ENCODE results near the gene EAF1.
"Not testable (repeated sequence)": the region's sequence is repeated elsewhere in the genome, so short reads cannot be mapped to it uniquely, and the experiment has no call there.

EAF1 gene

DNA sequence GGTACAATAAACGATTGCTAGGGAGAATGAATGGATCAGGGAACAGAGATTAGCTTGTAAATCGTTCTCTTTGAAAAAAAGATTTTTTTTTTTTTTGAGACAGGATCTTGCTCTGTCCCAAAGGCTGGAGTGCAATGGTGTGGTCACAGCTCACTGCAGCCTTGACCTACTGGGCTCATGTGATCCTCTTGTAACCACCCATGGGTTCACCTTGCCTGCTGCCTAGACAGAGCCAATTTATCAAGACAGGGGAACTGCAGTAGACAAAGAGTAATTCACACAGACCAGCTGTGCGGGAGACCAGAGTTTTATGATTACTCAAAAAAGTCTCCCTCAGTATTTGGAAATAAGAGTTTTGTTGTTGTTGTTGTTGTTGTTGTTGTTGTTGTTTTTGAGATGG lies 39.7 kb upstream of the EAF1 start:
- 79 to 94% methylated on average over 2 to 3 of the region's 3 CpGs for WGBS, 2 experiments (ENCODE audit: insufficient coverage in 2 of 2)
- peaks cover 10% of the 10 kb centered on the region for H3K9me3 ChIP-seq (ENCODE audit: control insufficient read depth, low read length)
- H3K27ac ChIP-seq (ENCODE audit: low read depth, low read length, severe bottlenecking), result no peak overlapping the region
- no peaks in the 10 kb centered on the region for H3K36me3 ChIP-seq (ENCODE audit: control insufficient read depth, insufficient read depth, low read length)
- H3K4me1 ChIP-seq (ENCODE audit: control insufficient read depth, insufficient read depth, low read length, poor library complexity, severe bottlenecking), result no peaks in the 10 kb centered on the region
- H3K4me3 ChIP-seq (ENCODE audit: extremely low read depth, insufficient read depth, low read length, poor library complexity, severe bottlenecking), result no peak overlapping the region

GRCh38 chr3:15388335-15388734 lies 39.1 kb upstream of the EAF1 start:
- not testable (repeated sequence) for H3K27ac ChIP-seq (ENCODE audit: low read depth, low read length, severe bottlenecking); H3K9me3 ChIP-seq (ENCODE audit: control insufficient read depth, low read length); H3K4me3 ChIP-seq (ENCODE audit: extremely low read depth, insufficient read depth, low read length, poor library complexity, severe bottlenecking); H3K4me1 ChIP-seq (ENCODE audit: control insufficient read depth, insufficient read depth, low read length, poor library complexity, severe bottlenecking); H3K36me3 ChIP-seq (ENCODE audit: control insufficient read depth, insufficient read depth, low read length)
- WGBS, 2 experiments (ENCODE audit: insufficient coverage in 2 of 2), result 80 to 98% methylated on average over 3 of the region's 3 CpGs

DNA sequence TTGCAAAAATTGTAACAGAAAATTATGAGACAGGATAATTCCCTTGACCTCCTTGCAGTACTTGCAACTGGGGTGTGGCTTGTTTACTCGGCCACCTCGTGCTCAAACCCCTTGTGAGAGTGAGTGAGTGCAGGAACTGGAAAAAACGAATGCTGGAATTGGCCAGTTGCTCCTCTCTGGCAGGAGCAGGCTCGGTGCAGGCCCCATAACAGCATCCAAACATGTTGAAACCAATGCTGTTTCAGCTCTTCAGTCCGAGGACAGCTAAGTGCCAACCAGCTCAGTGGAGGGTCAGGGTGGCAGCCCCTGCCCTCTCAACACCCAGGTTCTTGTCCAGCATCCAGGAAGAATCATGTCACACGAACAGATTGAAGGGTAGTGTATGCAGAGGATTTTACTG lies 36.9 kb upstream of the EAF1 start:
- no peak overlapping the region for H3K27ac ChIP-seq (ENCODE audit: low read depth, low read length, severe bottlenecking)
- H3K4me1 ChIP-seq (ENCODE audit: control insufficient read depth, insufficient read depth, low read length, poor library complexity, severe bottlenecking), result no peaks in the 10 kb centered on the region
- no peaks in the 10 kb centered on the region for H3K36me3 ChIP-seq (ENCODE audit: control insufficient read depth, insufficient read depth, low read length)
- no peak overlapping the region for H3K4me3 ChIP-seq (ENCODE audit: extremely low read depth, insufficient read depth, low read length, poor library complexity, severe bottlenecking)
- H3K9me3 ChIP-seq (ENCODE audit: control insufficient read depth, low read length), result peaks cover 10% of the 10 kb centered on the region
- WGBS, 2 experiments (ENCODE audit: insufficient coverage in 2 of 2), result 65 to 69% methylated on average over 5 to 6 of the region's 6 CpGs

GRCh38 chr3:15391007-15391406 lies 36.4 kb upstream of the EAF1 start:
- no peaks in the 10 kb centered on the region for H3K36me3 ChIP-seq (ENCODE audit: control insufficient read depth, insufficient read depth, low read length)
- no peak overlapping the region for H3K27ac ChIP-seq (ENCODE audit: low read depth, low read length, severe bottlenecking)
- WGBS, 2 experiments (ENCODE audit: insufficient coverage in 2 of 2), result 76 to 88% methylated on average over 3 to 4 of the region's 5 CpGs
- H3K4me1 ChIP-seq (ENCODE audit: control insufficient read depth, insufficient read depth, low read length, poor library complexity, severe bottlenecking), result no peaks in the 10 kb centered on the region
- no peak overlapping the region for H3K4me3 ChIP-seq (ENCODE audit: extremely low read depth, insufficient read depth, low read length, poor library complexity, severe bottlenecking)
- H3K9me3 ChIP-seq (ENCODE audit: control insufficient read depth, low read length), result peaks cover 6% of the 10 kb centered on the region

DNA sequence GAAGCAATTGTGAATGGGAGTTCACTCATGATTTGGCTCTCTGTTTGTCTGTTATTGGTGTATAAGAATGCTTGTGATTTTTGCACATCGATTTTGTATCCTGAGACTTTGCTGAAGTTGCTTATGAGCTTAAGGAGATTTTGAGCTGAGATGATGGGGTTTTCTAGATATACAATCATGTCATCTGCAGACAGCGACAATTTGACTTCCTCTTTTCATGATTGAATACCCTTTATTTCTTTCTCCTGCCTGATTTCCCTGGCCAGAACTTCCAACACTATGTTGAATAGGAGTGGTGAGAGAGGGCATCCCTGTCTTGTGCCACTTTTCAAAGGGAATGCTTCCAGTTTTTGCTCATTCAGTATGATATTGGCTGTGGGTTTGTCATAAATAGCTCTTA lies 34.1 kb upstream of the EAF1 start:
- no CpG with 5 or more reads among the region's 2 CpGs for WGBS, 2 experiments (ENCODE audit: insufficient coverage in 2 of 2)
- not testable (repeated sequence) for H3K36me3 ChIP-seq (ENCODE audit: control insufficient read depth, insufficient read depth, low read length); H3K27ac ChIP-seq (ENCODE audit: low read depth, low read length, severe bottlenecking)

DNA sequence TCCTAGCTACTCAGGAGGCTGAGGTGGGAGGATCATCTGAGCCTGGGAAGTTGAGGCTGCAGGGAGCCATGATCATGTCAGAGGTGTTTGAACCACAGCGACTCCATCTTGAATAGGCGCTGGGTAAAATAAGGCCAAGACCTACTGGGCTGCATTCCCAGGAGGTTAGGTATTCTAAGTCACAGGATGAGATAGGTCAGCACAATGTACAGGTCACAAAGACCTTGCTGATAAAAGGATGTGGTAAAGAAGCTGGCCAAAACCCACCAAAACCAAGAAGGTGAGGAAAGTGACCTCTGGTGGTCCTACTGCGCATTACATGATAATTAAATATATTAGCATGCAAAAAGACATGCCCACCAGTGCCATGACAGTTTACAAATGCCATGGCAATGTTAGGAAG lies 28.7 kb upstream of the EAF1 start:
- H3K27ac ChIP-seq (ENCODE audit: low read depth, low read length, severe bottlenecking); H3K4me1 ChIP-seq (ENCODE audit: control insufficient read depth, insufficient read depth, low read length, poor library complexity, severe bottlenecking); H3K36me3 ChIP-seq (ENCODE audit: control insufficient read depth, insufficient read depth, low read length): not testable (repeated sequence)

More for the DNA sequence above, 34.1 kb upstream of the EAF1 start:
- H3K9me3 ChIP-seq (ENCODE audit: control insufficient read depth, low read length); H3K4me1 ChIP-seq (ENCODE audit: control insufficient read depth, insufficient read depth, low read length, poor library complexity, severe bottlenecking); H3K4me3 ChIP-seq (ENCODE audit: extremely low read depth, insufficient read depth, low read length, poor library complexity, severe bottlenecking): not testable (repeated sequence)

GRCh38 chr3:15399970-15400369 lies 27.4 kb upstream of the EAF1 start:
- peaks cover 6% of the 10 kb centered on the region for H3K9me3 ChIP-seq (ENCODE audit: control insufficient read depth, low read length)
- H3K27ac ChIP-seq (ENCODE audit: low read depth, low read length, severe bottlenecking), result no peak overlapping the region
- no peaks in the 10 kb centered on the region for H3K36me3 ChIP-seq (ENCODE audit: control insufficient read depth, insufficient read depth, low read length)
- no peaks in the 10 kb centered on the region for H3K4me1 ChIP-seq (ENCODE audit: control insufficient read depth, insufficient read depth, low read length, poor library complexity, severe bottlenecking)
- WGBS, 2 experiments (ENCODE audit: insufficient coverage in 2 of 2), result 94 to 97% methylated on average over 3 to 5 of the region's 5 CpGs
- no peak overlapping the region for H3K4me3 ChIP-seq (ENCODE audit: extremely low read depth, insufficient read depth, low read length, poor library complexity, severe bottlenecking)

More for the DNA sequence above, 28.7 kb upstream of the EAF1 start:
- not testable (repeated sequence) for H3K9me3 ChIP-seq (ENCODE audit: control insufficient read depth, low read length); H3K4me3 ChIP-seq (ENCODE audit: extremely low read depth, insufficient read depth, low read length, poor library complexity, severe bottlenecking)
- 100% methylated on average over 2 of the region's 3 CpGs for WGBS, 2 experiments (ENCODE audit: insufficient coverage in 2 of 2)

DNA sequence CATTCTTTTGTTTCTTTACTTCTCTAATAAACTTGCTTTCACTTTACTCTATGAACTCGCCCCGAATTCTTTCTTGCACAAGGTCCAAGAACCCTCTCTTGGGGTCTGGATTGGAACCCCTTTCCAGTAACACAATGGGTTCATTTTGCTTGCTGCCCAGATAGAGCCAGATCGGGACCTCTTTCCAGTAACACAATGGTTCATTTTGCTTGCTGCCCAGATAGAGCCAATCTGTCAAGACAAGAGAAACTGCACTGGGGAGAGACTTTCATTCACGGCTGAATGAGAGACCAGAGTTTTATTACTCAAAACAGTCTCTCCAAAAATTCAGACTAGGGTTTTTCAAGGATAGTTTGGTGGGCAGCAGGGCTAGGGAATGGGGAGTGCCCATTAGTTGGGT lies 25.5 kb upstream of the EAF1 start:
- H3K36me3 ChIP-seq (ENCODE audit: control insufficient read depth, insufficient read depth, low read length), result no peaks in the 10 kb centered on the region
- no peak overlapping the region for H3K27ac ChIP-seq (ENCODE audit: low read depth, low read length, severe bottlenecking)
- 88 to 89% methylated on average over 3 to 4 of the region's 4 CpGs for WGBS, 2 experiments (ENCODE audit: insufficient coverage in 2 of 2)
- H3K9me3 ChIP-seq (ENCODE audit: control insufficient read depth, low read length), result peaks cover 6% of the 10 kb centered on the region
- no peak overlapping the region for H3K4me3 ChIP-seq (ENCODE audit: extremely low read depth, insufficient read depth, low read length, poor library complexity, severe bottlenecking)
- H3K4me1 ChIP-seq (ENCODE audit: control insufficient read depth, insufficient read depth, low read length, poor library complexity, severe bottlenecking), result no peaks in the 10 kb centered on the region

GRCh38 chr3:15403495-15403894 lies 23.9 kb upstream of the EAF1 start:
- Histone ChIP-seq H3K36me3 (ENCODE audit: control insufficient read depth, insufficient read depth, low read length) (peaks cover 1% of the 10 kb centered on the region), H3K9me3 (ENCODE audit: control insufficient read depth, low read length) (no peaks in the 10 kb centered on the region), H3K27ac (ENCODE audit: low read depth, low read length, severe bottlenecking) (no peak overlapping the region), H3K4me1 (ENCODE audit: control insufficient read depth, insufficient read depth, low read length, poor library complexity, severe bottlenecking) (no peaks in the 10 kb centered on the region), H3K4me3 (ENCODE audit: extremely low read depth, insufficient read depth, low read length, poor library complexity, severe bottlenecking) (no peak overlapping the region)
- 100% methylated on average over 1 of the region's 3 CpGs; no CpG with 5 or more reads in 1 of the 2 experiments for WGBS, 2 experiments (ENCODE audit: insufficient coverage in 2 of 2)

DNA sequence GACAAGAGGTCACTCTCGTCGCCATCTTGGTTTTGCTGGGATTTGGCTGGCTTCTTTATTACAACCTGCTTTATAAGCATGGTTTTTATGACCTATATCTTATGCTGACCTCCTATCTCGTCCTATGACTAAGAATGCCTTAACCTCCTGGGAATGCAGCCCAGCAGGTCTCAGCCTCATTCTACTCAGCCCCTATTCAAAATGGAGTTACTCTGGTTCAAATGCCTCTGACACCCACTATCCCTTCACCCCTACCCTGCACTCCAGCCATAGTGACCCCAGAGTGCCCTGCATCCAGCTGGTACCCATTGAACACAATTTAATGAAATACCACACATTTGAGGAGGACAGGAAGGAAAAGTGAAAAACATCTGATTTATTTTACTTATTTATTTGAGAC lies 23.4 kb upstream of the EAF1 start:
- WGBS, 2 experiments (ENCODE audit: insufficient coverage in 2 of 2), result 90% methylated on average over 1 of the region's 3 CpGs; no CpG with 5 or more reads in 1 of the 2 experiments
- no peak overlapping the region for H3K27ac ChIP-seq (ENCODE audit: low read depth, low read length, severe bottlenecking)
- H3K36me3 ChIP-seq (ENCODE audit: control insufficient read depth, insufficient read depth, low read length), result peaks cover 4% of the 10 kb centered on the region
- no peaks in the 10 kb centered on the region for H3K4me1 ChIP-seq (ENCODE audit: control insufficient read depth, insufficient read depth, low read length, poor library complexity, severe bottlenecking)
- no peak overlapping the region for H3K4me3 ChIP-seq (ENCODE audit: extremely low read depth, insufficient read depth, low read length, poor library complexity, severe bottlenecking)
- H3K9me3 ChIP-seq (ENCODE audit: control insufficient read depth, low read length), result no peaks in the 10 kb centered on the region

DNA sequence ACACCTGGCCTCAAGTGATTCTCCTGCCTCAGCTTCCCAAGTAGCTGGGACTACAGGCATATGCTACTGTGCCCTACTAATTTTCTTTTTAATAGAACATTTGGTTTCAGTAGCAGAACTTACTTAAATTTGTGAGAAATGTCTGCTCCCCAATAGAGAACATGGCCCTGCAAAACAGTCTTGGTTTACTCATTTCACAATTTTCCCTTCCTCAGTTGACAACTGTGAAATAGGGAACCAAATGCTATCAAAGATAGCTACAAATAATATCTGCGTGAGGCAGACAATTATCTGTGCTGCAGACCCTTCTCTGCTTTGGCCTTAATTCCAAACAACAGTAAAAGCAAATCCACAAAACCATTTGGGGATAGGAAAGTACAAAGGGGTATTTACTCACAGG lies 22.6 kb upstream of the EAF1 start:
- Histone ChIP-seq H3K27ac (ENCODE audit: low read depth, low read length, severe bottlenecking) (no peak overlapping the region), H3K4me1 (ENCODE audit: control insufficient read depth, insufficient read depth, low read length, poor library complexity, severe bottlenecking) (no peaks in the 10 kb centered on the region), H3K4me3 (ENCODE audit: extremely low read depth, insufficient read depth, low read length, poor library complexity, severe bottlenecking) (no peak overlapping the region), H3K36me3 (ENCODE audit: control insufficient read depth, insufficient read depth, low read length) (peaks cover 12% of the 10 kb centered on the region), H3K9me3 (ENCODE audit: control insufficient read depth, low read length) (no peaks in the 10 kb centered on the region)
- 100% methylated on average over 1 of the region's 1 CpG for WGBS, 2 experiments (ENCODE audit: insufficient coverage in 2 of 2)

All from mesodermal cell (in vitro differentiated cells).